Heart left ventricle (tissue), 13 donors: ENCODE data around the gene REXO1.

ENCODE experiments used
- POLR2A ChIP-seq, 2 donors: fragments of 450-650 bp; IDR thresholded peaks; one replicate each; pipeline ENCODE4 v1.6.1; 2017; ENCODE audit warnings: antibody characterized with exemption in 2 of 2, mild to moderate bottlenecking in 2 of 2, moderate library complexity in 2 of 2
- TF ChIP-seq, protein P1 (sequence below), 12 donors: fragments of 200-600 bp; sonication (generic) in 4 of 12; IDR thresholded peaks; one replicate each; pipeline versions ENCODE4 v1.5.0 to v1.8.0; 2018 to 2022; ENCODE audit warnings: antibody characterized with exemption in 12 of 12, mild to moderate bottlenecking in 5 of 12
- donor health status: ischemic (EF 13 %, LVEDD 7.1; RV severe dilation, severe dysfunction).
- donor health status: DM: no; HTN: yes; CAD: no.
- donor health status: DM: no; HTN: no; CAD: no.
- donor health status: ischemic (EF 25% LVEDD 6.9; RV normal size, moderate dysfunction).
- donor health status: ischemic (EF 25% LVEDD 5.7; RV mildly dilated, moderate dysfunction).
- donor health status: ischemic (EF 35%, LVEDD 5.7; RV mildly dilated, moderate dysfunction).
- donor health status: nonischemic (EF 11% LVEDD 7.7; RV severe dilation, severe dysfunction).
- donor health status: DM: yes; HTN: yes; CAD: no.
- donor health status: PGD.
- donor health status: ischemic (EF 29% LVEDD 5.4; RV normal size, mild dysfunction).
- donor health status: nonischemic (EF 23%, LVEDD 6.1; RV moderate dilation, normal function).

DNA sequence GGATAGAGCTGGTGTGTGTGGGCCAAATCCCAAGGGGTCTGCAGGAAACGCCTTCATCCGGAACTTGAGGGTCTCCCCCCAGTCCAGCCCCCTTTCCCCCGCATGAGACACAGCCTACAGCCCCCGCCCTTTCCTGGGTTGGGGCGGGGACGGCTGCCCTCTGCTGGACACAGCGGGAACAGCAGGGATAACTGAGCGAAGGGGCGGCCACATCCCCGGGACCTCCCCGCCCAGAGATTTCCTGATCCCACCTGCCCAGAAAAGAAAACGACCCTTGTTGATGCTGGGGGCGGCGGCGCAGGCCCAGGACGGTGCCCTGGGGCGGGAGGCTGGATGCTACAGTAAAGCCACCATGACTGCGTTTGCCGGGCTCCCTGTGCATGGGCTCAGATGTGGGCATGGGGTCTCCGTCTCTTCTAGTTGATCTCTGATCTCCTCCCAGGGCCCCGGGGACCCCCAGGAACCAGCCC is 80.8 kb downstream of the REXO1 start:
- TF ChIP-seq, protein P1, sequence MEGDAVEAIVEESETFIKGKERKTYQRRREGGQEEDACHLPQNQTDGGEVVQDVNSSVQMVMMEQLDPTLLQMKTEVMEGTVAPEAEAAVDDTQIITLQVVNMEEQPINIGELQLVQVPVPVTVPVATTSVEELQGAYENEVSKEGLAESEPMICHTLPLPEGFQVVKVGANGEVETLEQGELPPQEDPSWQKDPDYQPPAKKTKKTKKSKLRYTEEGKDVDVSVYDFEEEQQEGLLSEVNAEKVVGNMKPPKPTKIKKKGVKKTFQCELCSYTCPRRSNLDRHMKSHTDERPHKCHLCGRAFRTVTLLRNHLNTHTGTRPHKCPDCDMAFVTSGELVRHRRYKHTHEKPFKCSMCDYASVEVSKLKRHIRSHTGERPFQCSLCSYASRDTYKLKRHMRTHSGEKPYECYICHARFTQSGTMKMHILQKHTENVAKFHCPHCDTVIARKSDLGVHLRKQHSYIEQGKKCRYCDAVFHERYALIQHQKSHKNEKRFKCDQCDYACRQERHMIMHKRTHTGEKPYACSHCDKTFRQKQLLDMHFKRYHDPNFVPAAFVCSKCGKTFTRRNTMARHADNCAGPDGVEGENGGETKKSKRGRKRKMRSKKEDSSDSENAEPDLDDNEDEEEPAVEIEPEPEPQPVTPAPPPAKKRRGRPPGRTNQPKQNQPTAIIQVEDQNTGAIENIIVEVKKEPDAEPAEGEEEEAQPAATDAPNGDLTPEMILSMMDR (IDR thresholded peaks at IDR 0.05), result peak; percentile 80 to 95 (median 90)
- no peak for TF ChIP-seq POLR2A (IDR thresholded peaks at IDR 0.05)
